Urothelium cell line (cell line): ENCODE measurements around the gene RAB11FIP4.
"Not testable (repeated sequence)": the region's sequence is repeated elsewhere in the genome, so short reads cannot be mapped to it uniquely, and the experiment has no call there.

Experiments
- DNase-seq: peaks from one replicate; pipeline ENCODE4 v3.0.0; 2011; ENCODE audit warnings: low spot score, mixed read lengths
- FAIRE-seq: peaks from 2 replicates; lab custom pipeline; 2011; peaks lifted over from hg19 to GRCh38; lab: Jason Lieb, UNC

The RAB11FIP4 gene

DNA sequence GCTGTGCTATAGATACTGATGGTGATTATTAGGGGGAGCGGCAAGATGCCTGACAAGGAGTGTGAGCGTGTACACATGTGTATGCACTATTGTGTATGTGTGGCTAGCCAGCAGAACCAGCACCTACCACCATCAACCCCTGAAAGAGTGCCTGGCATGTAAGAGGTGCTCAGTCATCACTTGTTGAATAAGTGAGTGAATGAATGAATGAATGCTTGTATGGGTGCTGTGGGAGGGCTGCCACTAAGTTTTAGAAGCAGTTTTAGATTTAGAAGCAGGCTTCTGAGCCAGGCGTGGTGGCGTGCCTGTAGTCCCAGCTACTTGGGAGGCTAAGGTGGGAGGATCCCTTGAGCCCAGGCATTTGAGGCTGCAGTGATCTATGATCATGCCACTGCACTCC lies 37.0 kb downstream of the RAB11FIP4 start:
- FAIRE-seq (no peak), DNase-seq (no peak)

- no peak for FAIRE-seq
- DNase-seq = no peak
These were observed 39.8 kb downstream of the RAB11FIP4 start for GRCh38 chr17:31431098-31431851.

GRCh38 chr17:31431852-31432658 lies 40.6 kb downstream of the RAB11FIP4 start:
- DNase-seq (no peak), FAIRE-seq (no peak)

- FAIRE-seq (no peak), DNase-seq (no peak)
These were observed 41.8 kb downstream of the RAB11FIP4 start for GRCh38 chr17:31433091-31433790.

GRCh38 chr17:31433811-31434726 lies 42.6 kb downstream of the RAB11FIP4 start:
- peak; percentile 55 for FAIRE-seq
- DNase-seq = no peak

DNA sequence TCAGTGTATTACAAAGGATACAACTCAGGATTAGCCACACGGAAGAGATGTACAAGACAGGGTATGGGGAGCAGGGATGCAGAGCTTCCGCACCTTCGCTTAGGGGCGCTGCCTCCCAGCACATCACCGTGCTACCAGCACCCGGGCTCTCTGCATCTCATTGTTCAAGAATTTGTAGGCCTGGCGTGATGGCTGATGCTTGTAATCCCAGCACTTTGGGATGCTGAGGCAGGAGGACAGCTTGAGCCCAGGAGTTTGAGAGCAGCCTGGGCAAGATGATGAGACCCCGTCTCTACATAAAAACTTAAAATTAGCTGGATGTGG lies 43.2 kb downstream of the RAB11FIP4 start:
- DNase-seq = no peak
- no peak for FAIRE-seq

DNA sequence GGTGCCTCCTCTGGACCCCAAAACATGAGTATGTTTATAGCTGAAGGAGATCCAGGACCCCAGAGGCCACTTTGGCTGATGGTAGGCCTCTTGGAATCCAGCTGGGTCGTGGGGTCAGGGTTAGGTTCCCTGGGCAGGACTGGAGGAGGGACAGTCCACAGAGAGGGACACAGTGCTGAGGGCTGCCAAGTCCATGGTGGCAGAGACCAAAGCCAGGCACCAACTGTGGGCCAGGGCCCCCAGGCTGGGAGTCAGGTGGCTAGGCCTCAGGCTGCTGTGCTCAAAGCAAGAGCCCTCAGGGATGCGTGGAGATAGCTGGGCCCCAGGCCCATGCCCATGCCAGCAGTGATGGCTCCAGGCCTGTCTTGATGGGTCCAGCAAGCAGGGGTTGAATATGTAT lies 44.1 kb downstream of the RAB11FIP4 start:
- no peak for FAIRE-seq

DNA sequence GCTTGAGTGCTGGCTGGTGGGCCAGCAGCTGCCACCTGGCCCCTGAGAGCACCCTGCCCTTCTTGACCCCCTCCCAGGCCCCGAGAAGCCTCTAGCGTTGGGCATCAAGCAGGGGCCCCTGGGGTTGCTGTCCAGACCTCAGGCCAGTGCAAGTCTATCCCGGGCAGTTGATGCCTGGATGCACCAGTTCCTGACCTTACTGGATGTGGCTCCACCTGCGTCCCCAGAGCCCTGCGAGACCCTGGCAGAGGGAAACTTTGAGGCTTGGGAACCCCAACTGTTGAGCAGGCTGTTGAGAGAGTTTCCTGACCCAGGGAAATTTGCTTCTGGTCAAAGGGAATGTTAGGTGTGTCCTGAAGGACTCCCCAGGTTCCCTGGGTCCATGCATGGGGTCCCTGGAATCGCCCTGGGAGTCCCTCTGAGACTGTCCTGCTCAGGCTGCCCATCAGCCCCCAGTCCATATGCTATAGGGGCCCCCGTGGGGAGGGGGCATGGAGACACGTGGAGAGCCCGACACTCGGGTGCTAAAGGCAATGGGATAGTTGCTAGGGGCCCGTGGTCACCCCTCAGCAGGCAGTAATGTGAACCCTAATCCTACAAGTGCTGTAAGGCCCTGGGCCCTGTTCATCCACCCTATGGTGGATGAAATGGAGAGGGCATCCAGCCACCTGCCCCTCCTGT lies 46.4 kb downstream of the RAB11FIP4 start:
- FAIRE-seq = no peak
- no peak for DNase-seq

More for the DNA sequence above, 44.1 kb downstream of the RAB11FIP4 start:
- no peak for DNase-seq

DNA sequence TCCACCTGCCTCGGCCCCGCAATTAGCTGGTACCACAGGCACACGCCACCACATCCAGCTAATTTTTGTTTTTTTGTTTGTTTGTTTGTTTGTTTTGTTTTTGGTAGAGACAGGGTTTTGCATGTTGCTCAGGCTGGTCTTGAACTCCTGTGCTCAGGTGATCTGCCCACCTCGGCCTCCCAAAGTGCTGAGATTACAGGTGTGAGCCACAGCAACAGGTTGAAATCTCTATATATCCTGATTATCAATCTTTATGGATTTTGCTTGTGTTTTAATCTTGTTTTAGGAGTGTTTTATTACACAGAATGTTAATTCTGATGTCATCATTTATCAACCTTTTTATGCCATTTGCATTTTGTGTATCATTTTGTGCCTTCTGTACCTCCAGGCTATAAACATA lies 48.2 kb downstream of the RAB11FIP4 start:
- DNase-seq (no peak), FAIRE-seq (no peak)

GRCh38 chr17:31442276-31442675 lies 50.8 kb downstream of the RAB11FIP4 start:
- FAIRE-seq = no peak
- DNase-seq = no peak

GRCh38 chr17:31442856-31443255 lies 51.4 kb downstream of the RAB11FIP4 start:
- not testable (repeated sequence) for DNase-seq, FAIRE-seq

GRCh38 chr17:31443386-31443785 lies 51.9 kb downstream of the RAB11FIP4 start:
- DNase-seq (no peak), FAIRE-seq (no peak)

GRCh38 chr17:31444026-31444425 lies 52.6 kb downstream of the RAB11FIP4 start:
- DNase-seq (no peak), FAIRE-seq (no peak)

DNA sequence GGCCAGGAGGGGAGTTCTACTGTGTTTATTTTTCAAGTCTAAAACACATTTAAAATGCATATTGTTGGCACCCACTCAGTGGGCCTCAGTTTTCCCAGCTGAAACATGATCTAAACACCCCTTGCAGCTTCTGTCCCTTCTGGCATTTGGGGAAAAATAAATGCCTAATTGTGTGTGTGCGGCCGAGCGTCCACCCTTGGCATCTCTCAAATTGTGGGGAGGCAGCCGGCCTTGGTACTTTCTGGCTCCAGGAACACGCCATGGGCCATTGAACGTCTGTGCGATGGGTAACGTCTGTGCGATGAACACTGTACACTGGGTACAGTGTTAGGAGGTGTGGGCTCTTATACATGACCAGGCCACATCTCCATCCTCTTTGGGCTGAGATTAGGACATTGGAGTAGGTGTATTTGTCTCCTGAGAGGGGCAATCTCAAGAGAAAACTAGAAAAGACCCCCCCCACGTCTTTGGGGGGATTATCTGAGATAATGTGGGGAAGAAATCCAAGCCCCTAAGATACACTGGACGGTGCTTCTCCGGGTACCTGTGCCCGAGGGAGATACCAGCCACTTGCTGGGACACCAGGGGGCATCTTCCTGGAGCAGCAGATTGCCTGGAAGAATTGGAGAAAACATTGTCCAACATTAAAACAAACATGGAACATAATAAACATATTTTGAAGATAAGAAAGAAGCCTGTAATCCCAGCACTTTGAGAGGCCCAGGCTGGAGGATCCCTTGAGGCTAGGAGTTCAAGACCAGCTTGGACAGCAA lies 54.9 kb downstream of the RAB11FIP4 start:
- FAIRE-seq (peak; percentile 23), DNase-seq (no peak)

- no peak for FAIRE-seq
- DNase-seq = peak; percentile 41
These were observed 57.1 kb downstream of the RAB11FIP4 start for GRCh38 chr17:31448467-31449077.

DNA sequence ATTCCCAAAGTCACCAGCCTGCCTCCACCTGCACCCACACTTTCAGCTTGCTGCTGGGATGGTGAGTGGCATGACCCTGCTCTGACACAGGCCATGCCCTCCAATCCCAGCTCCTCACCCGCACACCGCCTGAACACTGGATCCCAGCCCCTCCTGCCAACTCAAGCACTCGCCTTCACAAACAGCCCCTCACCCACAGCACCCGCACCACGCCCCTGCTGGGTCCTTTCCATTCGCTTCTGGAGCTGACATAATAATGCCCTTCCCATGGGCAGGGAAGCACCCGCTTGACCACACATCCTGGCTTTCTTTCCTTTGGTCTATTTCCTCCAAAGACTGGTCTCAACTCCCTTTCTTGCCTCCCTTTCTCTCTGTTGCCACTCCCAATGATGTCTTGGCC lies 57.6 kb downstream of the RAB11FIP4 start:
- FAIRE-seq (no peak), DNase-seq (no peak)

DNA sequence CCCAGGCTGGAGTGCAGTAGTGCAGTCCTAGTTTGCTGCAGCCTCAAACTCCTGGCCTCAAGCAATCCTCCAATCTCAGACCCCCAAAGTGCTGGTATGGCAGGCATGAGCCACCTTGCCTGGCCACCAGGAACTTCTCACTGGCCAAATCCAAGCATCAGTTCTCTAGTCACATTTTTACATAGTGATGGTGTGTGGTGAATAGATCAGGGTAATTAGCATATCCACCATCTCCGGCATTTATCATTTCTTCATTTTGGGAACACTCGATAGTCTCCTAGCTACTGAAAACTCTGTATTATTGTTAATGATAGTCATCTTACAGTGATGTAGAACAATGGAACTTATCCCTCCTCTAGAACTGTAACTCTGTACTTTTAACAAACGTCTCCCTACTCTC lies 58.3 kb downstream of the RAB11FIP4 start:
- DNase-seq = no peak

GRCh38 chr17:31452101-31452500 lies 60.6 kb downstream of the RAB11FIP4 start:
- DNase-seq (no peak), FAIRE-seq (no peak)

More for the DNA sequence above, 58.3 kb downstream of the RAB11FIP4 start:
- no peak for FAIRE-seq
